H1 (cell line): ENCODE measurements around the gene EEF2K. TPM values are rescaled to one million over a fixed set of nuclear protein-coding genes. Genes with fewer than 3 reads are reported as not detected.

ENCODE experiments used
- CTCF ChIA-PET: fragments of 300-600 bp; sonication (Branson Sonifier 250); formaldehyde crosslinking; loops from one replicate; lab custom pipeline; 2021; ENCODE audit not compliant: partially characterized antibody; lab: Charles Lee
- POLR2A ChIA-PET: fragments of 300-600 bp; sonication (Branson Sonifier 250); formaldehyde crosslinking; loops from one replicate; lab custom pipeline; 2021; ENCODE audit warnings: inconsistent platforms; ENCODE audit not compliant: partially characterized antibody; lab: Charles Lee
- DNase-seq, 2 experiments: peaks; one replicate each; pipeline versions ENCODE4 v3.0.0 to v3.0.0-alpha.2; 2010 to 2022; ENCODE audit warnings: low spot score in 2 of 2, low read depth in 1 of 2, mixed read lengths in 1 of 2
- FAIRE-seq: peaks from 2 replicates; lab custom pipeline; 2011; peaks lifted over from hg19 to GRCh38; lab: Jason Lieb, UNC
- H2AFZ ChIP-seq: 2 replicates; pipeline ENCODE4 v1.8.1; 2012; ENCODE audit warnings: low read length, inconsistent platforms
- H2AK5ac ChIP-seq: 2 replicates; pipeline ENCODE4 v1.6.1; 2013; ENCODE audit warnings: low read depth, low read length
- H2BK120ac ChIP-seq: replicated peaks from 2 replicates; pipeline ENCODE3; 2013; ENCODE audit warnings: low read depth, low read length, inconsistent platforms
- H2BK12ac ChIP-seq: 2 replicates; pipeline ENCODE4 v1.6.1; 2013; ENCODE audit warnings: low read depth, low read length
- H2BK15ac ChIP-seq: 2 replicates; pipeline ENCODE4 v1.6.1; 2013; ENCODE audit warnings: low read length
- H2BK20ac ChIP-seq: 2 replicates; pipeline ENCODE4 v1.6.1; 2013; ENCODE audit warnings: low read length
- H2BK5ac ChIP-seq: 2 replicates; pipeline ENCODE4 v1.6.1; 2013; ENCODE audit warnings: low read depth, low read length
- H3K14ac ChIP-seq: 2 replicates; pipeline ENCODE4 v1.6.1; 2013; ENCODE audit warnings: inconsistent platforms; ENCODE audit not compliant: insufficient read length
- H3K18ac ChIP-seq: 2 replicates; pipeline ENCODE4 v1.6.1; 2013; ENCODE audit warnings: low read length; ENCODE audit errors: extremely low read depth
- H3K23ac ChIP-seq: 2 replicates; pipeline ENCODE4 v1.6.1; 2013; ENCODE audit warnings: inconsistent platforms; ENCODE audit not compliant: insufficient read length
- H3K23me2 ChIP-seq: 2 replicates; pipeline ENCODE4 v1.6.1; 2013; ENCODE audit warnings: low read depth, low read length
- H3K27ac ChIP-seq: 2 replicates; pipeline ENCODE4 v1.6.1; 2011; ENCODE audit warnings: low read depth, low read length, inconsistent platforms
- H3K27me3 ChIP-seq, 4 experiments: replicated peaks in 1 of 4; 1 replicate in 1 of 4; 2 replicates in 3 of 4; pipeline versions ENCODE4 v1.6.1 to v1.8.1; 2011 to 2013; ENCODE audit warnings: low read length in 3 of 4, mild to moderate bottlenecking in 3 of 4, inconsistent platforms in 2 of 4, mixed read lengths in 2 of 4, moderate library complexity in 1 of 4; ENCODE audit not compliant: control insufficient read depth in 3 of 4, insufficient read depth in 3 of 4; ENCODE audit errors: extremely low read depth in 1 of 4
- H3K36me3 ChIP-seq, 4 experiments: 2 replicates each; pipeline versions ENCODE4 v1.6.1 to v1.8.1; 2011 to 2013; ENCODE audit warnings: mild to moderate bottlenecking in 4 of 4, low read length in 3 of 4, moderate library complexity in 2 of 4, control low read depth in 1 of 4, inconsistent platforms in 1 of 4; ENCODE audit not compliant: insufficient read depth in 4 of 4, control insufficient read depth in 2 of 4
- H3K4ac ChIP-seq: replicated peaks from 2 replicates; pipeline ENCODE3; 2013; ENCODE audit warnings: low read length, low read depth, mixed read lengths, inconsistent platforms; ENCODE audit not compliant: insufficient read length
- H3K4me1 ChIP-seq, 4 experiments: replicated peaks in 1 of 4; 1 replicate in 1 of 4; 2 replicates in 3 of 4; pipeline versions ENCODE4 v1.6.1 to v1.8.1; 2011 to 2013; ENCODE audit warnings: low read length in 3 of 4, inconsistent platforms in 2 of 4, mixed read lengths in 1 of 4; ENCODE audit not compliant: insufficient read depth in 4 of 4, control insufficient read depth in 3 of 4
- H3K4me2 ChIP-seq, 2 experiments: 2 replicates each; pipeline versions ENCODE4 v1.6.1 to v1.8.1; 2011 to 2013; ENCODE audit warnings: low read depth in 2 of 2, low read length in 2 of 2, control low read depth in 1 of 2, inconsistent platforms in 1 of 2, mild to moderate bottlenecking in 1 of 2; ENCODE audit not compliant: insufficient read depth in 1 of 2
- H3K4me3 ChIP-seq, 4 experiments: fragments of 200-600, 300-600 bp in 1 of 4; sonication (generic), shearing (Covaris generic), sonication (Bioruptor Twin) in 1 of 4; 2 replicates each; pipeline versions ENCODE4 v1.5.1 to v1.8.1; 2011 to 2016; ENCODE audit warnings: low read length in 4 of 4, low read depth in 3 of 4, control low read depth in 2 of 4, inconsistent platforms in 2 of 4, mild to moderate bottlenecking in 2 of 4, mixed read lengths in 1 of 4, moderate library complexity in 1 of 4; ENCODE audit not compliant: insufficient read depth in 2 of 4; ENCODE audit errors: extremely low read depth in 1 of 4
- H3K56ac ChIP-seq: replicated peaks from 2 replicates; pipeline ENCODE3; 2013; ENCODE audit warnings: low read depth, mild to moderate bottlenecking, mixed read lengths, low read length, inconsistent platforms; ENCODE audit not compliant: insufficient read length
- H3K79me1 ChIP-seq: 2 replicates; pipeline ENCODE4 v1.6.1; 2013; ENCODE audit warnings: low read depth, low read length, control low read depth
- H3K79me2 ChIP-seq, 2 experiments: 2 replicates each; pipeline versions ENCODE4 v1.6.1 to v1.8.1; 2012 to 2013; ENCODE audit warnings: low read length in 2 of 2, mild to moderate bottlenecking in 2 of 2, inconsistent platforms in 1 of 2; ENCODE audit not compliant: insufficient read depth in 2 of 2, control insufficient read depth in 1 of 2
- H3K9ac ChIP-seq, 4 experiments: replicated peaks in 1 of 4; 1 replicate in 1 of 4; 2 replicates in 3 of 4; pipeline versions ENCODE4 v1.6.1 to v1.8.1; 2011 to 2013; ENCODE audit warnings: low read depth in 3 of 4, low read length in 3 of 4, control low read depth in 2 of 4, mild to moderate bottlenecking in 2 of 4, moderate library complexity in 2 of 4, inconsistent platforms in 1 of 4; ENCODE audit errors: extremely low read depth in 1 of 4
- H3K9me3 ChIP-seq, 2 experiments: 2 replicates each; pipeline versions ENCODE4 v1.6.1 to v1.8.1; 2012 to 2013; ENCODE audit warnings: mild to moderate bottlenecking in 2 of 2, moderate library complexity in 2 of 2, control low read depth in 1 of 2, inconsistent platforms in 1 of 2, low read depth in 1 of 2, low read length in 1 of 2, mixed read lengths in 1 of 2; ENCODE audit not compliant: insufficient read depth in 2 of 2
- H4K20me1 ChIP-seq, 2 experiments: replicated peaks in 1 of 2; 2 replicates each; pipeline versions ENCODE3 to v1.8.1; 2011 to 2013; ENCODE audit warnings: inconsistent platforms in 2 of 2, low read length in 2 of 2, mild to moderate bottlenecking in 1 of 2; ENCODE audit not compliant: insufficient read depth in 2 of 2, control insufficient read depth in 1 of 2
- H4K5ac ChIP-seq: 2 replicates; pipeline ENCODE4 v1.6.1; 2013; ENCODE audit warnings: low read length, low read depth, mixed read lengths, inconsistent platforms; ENCODE audit not compliant: insufficient read length
- H4K8ac ChIP-seq: 2 replicates; pipeline ENCODE4 v1.8.0; 2013; ENCODE audit warnings: mild to moderate bottlenecking, moderate library complexity, low read length, inconsistent platforms; ENCODE audit not compliant: insufficient read depth; ENCODE audit errors: extremely low read depth
- H4K91ac ChIP-seq: replicated peaks from 2 replicates; pipeline ENCODE3; 2013; ENCODE audit warnings: low read length, mixed read lengths, inconsistent platforms; ENCODE audit not compliant: insufficient read length
- BCL11A ChIP-seq, 2 experiments: IDR thresholded peaks; one replicate each; pipeline ENCODE4 v1.6.1; 2011; ENCODE audit warnings: low read depth in 2 of 2, low read length in 2 of 2, mild to moderate bottlenecking in 2 of 2
- CEBPB ChIP-seq: IDR thresholded peaks from 2 replicates; pipeline ENCODE4 v1.6.1; 2012; ENCODE audit warnings: low read depth, low read length
- GABPA ChIP-seq: IDR thresholded peaks from 2 replicates; pipeline ENCODE4 v1.6.1; 2011; ENCODE audit warnings: mild to moderate bottlenecking, low read length, moderate library complexity, borderline replicate concordance; ENCODE audit not compliant: insufficient read depth
- HDAC2 ChIP-seq, 2 experiments: fragments of 300-600 bp in 1 of 2; sonication (generic) in 1 of 2; IDR thresholded peaks; 2 replicates each; pipeline ENCODE4 v1.6.1; 2011 to 2012; ENCODE audit warnings: low read depth in 2 of 2, low read length in 2 of 2, mild to moderate bottlenecking in 2 of 2, moderate library complexity in 2 of 2, borderline replicate concordance in 1 of 2, inconsistent platforms in 1 of 2
- KDM1A ChIP-seq: fragments of 200-600, 300-600 bp; sonication (generic); IDR thresholded peaks from 2 replicates; pipeline ENCODE4 v1.7.1; 2016; ENCODE audit warnings: mild to moderate bottlenecking, low read length, borderline replicate concordance
- SIRT6 ChIP-seq: IDR thresholded peaks from one replicate; pipeline ENCODE4 v1.7.1; 2012; ENCODE audit warnings: low read length, inconsistent platforms
- SUZ12 ChIP-seq: fragments of 200-600 bp; sonication (generic); IDR thresholded peaks from 2 replicates; pipeline ENCODE4 v1.6.1; 2012; ENCODE audit warnings: mild to moderate bottlenecking, inconsistent platforms, low read length, moderate library complexity, mixed read lengths
- WGBS, 2 experiments: shearing (Covaris generic) in 1 of 2; methylation state at CpG; one replicate each; pipeline versions ENCODE4 v1.1.6 to v1.1.7; 2013 to 2015; ENCODE audit warnings: low lambda C conversion rate in 2 of 2, mixed read lengths in 2 of 2, inconsistent platforms in 1 of 2, low coverage in 1 of 2, missing lambda C conversion rate in 1 of 2; ENCODE audit not compliant: insufficient replicate concordance in 2 of 2, insufficient coverage in 1 of 2, insufficient read length in 1 of 2; ENCODE audit errors: extremely low coverage in 1 of 2, missing lambda C conversion rate in 1 of 2; 5-methylcytosine and 5-hydroxymethylcytosine counted together
- polyA plus RNA-seq, 7 experiments: library from polyadenylated mRNA; depleted of rRNA in 3 of 7; stranded (reverse) in 5 of 7; unstranded in 2 of 7; fragments of >200 nt in 5 of 7; fragments of 200-250 nt in 2 of 7; gene quantifications; 1 replicate in 5 of 7; 2 replicates in 1 of 7; 4 replicates in 1 of 7; pipeline versions ENCODE4 v1.2.1 to v1.2.3, GENCODE V29; 2011 to 2013; ENCODE audit warnings: missing spikeins in 2 of 7, mixed read lengths in 2 of 7
- total RNA-seq: library from RNA; stranded (reverse); fragmentation: NEBNext Ultra II Directional; extraction: Animal tissue kit (Norgen Biotek cat#: 25700); gene quantifications from 2 replicates; pipeline ENCODE4 v1.2.1, GENCODE V29; 2021

The EEF2K gene
- total and polyA plus RNA-seq, 2 of the 8 experiments (the other 6 are each of a cell fraction or from before 2014, with no cell fraction given) = 14.9 to 30.2 TPM

GRCh38 chr16:22316411-22316811, 110.3 kb downstream of the EEF2K start:
- no peak overlapping the region for H4K91ac ChIP-seq
- H2AK5ac ChIP-seq = no peak overlapping the region
- no peaks in the 10 kb centered on the region for H3K27me3 ChIP-seq
- no peak for TF ChIP-seq HDAC2 (IDR thresholded peaks at IDR 0.05; ENCODE audit: borderline replicate concordance in 1 of 2, low read depth in 2 of 2, low read length in 2 of 2)
- no peak for TF ChIP-seq KDM1A
- no peak for TF ChIP-seq BCL11A (IDR thresholded peaks at IDR 0.05; ENCODE audit: low read depth in 2 of 2, low read length in 2 of 2)
- no peak for TF ChIP-seq GABPA
- TF ChIP-seq SUZ12 = no peak
- TF ChIP-seq SIRT6 = no peak
- TF ChIP-seq CEBPB = no peak
- TF ChIP-seq, all 59 proteins: peak for 0
- H3K14ac ChIP-seq = no peak overlapping the region
- no peak overlapping the region for H2BK120ac ChIP-seq
- H3K56ac ChIP-seq = no peak overlapping the region
- H3K4ac ChIP-seq = no peak overlapping the region
- no peak for DNase-seq
- H3K23ac ChIP-seq = no peak overlapping the region
- H3K9me3 ChIP-seq = no peaks in the 10 kb centered on the region
- 0 out of 2 replicates have a peak, but pooled peaks cover 2% of the 10 kb centered on the region for H3K79me1 ChIP-seq
- no peak overlapping the region for H4K5ac ChIP-seq
- H3K4me3 ChIP-seq = no peak overlapping the region
- no peak overlapping the region for H2AFZ ChIP-seq
- H3K79me2 ChIP-seq = peaks cover 0 to under 1% of the 10 kb centered on the region in 2 experiments; a peak in 1 of 4 replicates
- no peak overlapping the region for H4K8ac ChIP-seq
- CTCF ChIA-PET = interaction anchor here (1.1 kb wide), 1 partner anchor 10 kb away, joined by 4 read pairs; no protein-coding TSS in a partner anchor
- WGBS, 2 experiments = 98% methylated on average over 9 of the region's 9 CpGs; no CpG with 5 or more reads in 1 of the 2 experiments
- no peak for FAIRE-seq
- H2BK20ac ChIP-seq = no peak overlapping the region
- H3K4me1 ChIP-seq = peaks cover 0 to 1% (median under 1%) of the 10 kb centered on the region in 4 experiments; a peak in 2 of 7 replicates
- no peak overlapping the region for H2BK15ac ChIP-seq
- H4K20me1 ChIP-seq = peaks cover 0 to 8% of the 10 kb centered on the region in 2 experiments
- no peak overlapping the region for H3K4me2 ChIP-seq
- no peak overlapping the region for H2BK12ac ChIP-seq
- H3K27ac ChIP-seq = no peak overlapping the region
- no peak overlapping the region for H3K18ac ChIP-seq
- H3K23me2 ChIP-seq = no peaks in the 10 kb centered on the region
- POLR2A ChIA-PET = interaction anchor here (0.6 to 1.1 kb wide), 2 partner anchors 16 to 29 kb away, joined by 3 to 4 read pairs; no protein-coding TSS in a partner anchor
- peaks cover 15 to 46% (median 38%) of the 10 kb centered on the region in 4 experiments; a peak in 6 of 8 replicates for H3K36me3 ChIP-seq
- no peak overlapping the region for H2BK5ac ChIP-seq
- no peak overlapping the region for H3K9ac ChIP-seq
